BE2C (cell line): Measurements from ENCODE around the gene MT1E.

Source experiments
- DNase-seq: peaks from one replicate; pipeline ENCODE4 v3.0.0-alpha.2; 2020
- H3K27me3 ChIP-seq: fragments of 250-450 bp; sonication (Bioruptor Pico); 2 replicates; pipeline ENCODE4 v1.5.1; 2020; ENCODE audit warnings: mild to moderate bottlenecking
- H3K36me3 ChIP-seq: fragments of 250-450 bp; sonication (Bioruptor Pico); 2 replicates; pipeline ENCODE4 v1.5.1; 2020; ENCODE audit warnings: mild to moderate bottlenecking
- H3K4me1 ChIP-seq: fragments of 250-450 bp; sonication (Bioruptor Pico); 2 replicates; pipeline ENCODE4 v1.5.1; 2020
- H3K4me3 ChIP-seq: 2 replicates; pipeline ENCODE4 v1.5.1; 2011; ENCODE audit warnings: low read depth, low read length
- H3K9me3 ChIP-seq: fragments of 250-450 bp; sonication (Bioruptor Pico); 2 replicates; pipeline ENCODE4 v1.5.1; 2020
- TF ChIP-seq, protein P1 (sequence below): IDR thresholded peaks from 2 replicates; pipeline ENCODE4 v1.5.1; 2012; ENCODE audit warnings: mild to moderate bottlenecking, low read depth, low read length

The MT1E gene

GRCh38 chr16:56584276-56584675, 41.3 kb upstream of the MT1E start:
- TF ChIP-seq, protein P1, sequence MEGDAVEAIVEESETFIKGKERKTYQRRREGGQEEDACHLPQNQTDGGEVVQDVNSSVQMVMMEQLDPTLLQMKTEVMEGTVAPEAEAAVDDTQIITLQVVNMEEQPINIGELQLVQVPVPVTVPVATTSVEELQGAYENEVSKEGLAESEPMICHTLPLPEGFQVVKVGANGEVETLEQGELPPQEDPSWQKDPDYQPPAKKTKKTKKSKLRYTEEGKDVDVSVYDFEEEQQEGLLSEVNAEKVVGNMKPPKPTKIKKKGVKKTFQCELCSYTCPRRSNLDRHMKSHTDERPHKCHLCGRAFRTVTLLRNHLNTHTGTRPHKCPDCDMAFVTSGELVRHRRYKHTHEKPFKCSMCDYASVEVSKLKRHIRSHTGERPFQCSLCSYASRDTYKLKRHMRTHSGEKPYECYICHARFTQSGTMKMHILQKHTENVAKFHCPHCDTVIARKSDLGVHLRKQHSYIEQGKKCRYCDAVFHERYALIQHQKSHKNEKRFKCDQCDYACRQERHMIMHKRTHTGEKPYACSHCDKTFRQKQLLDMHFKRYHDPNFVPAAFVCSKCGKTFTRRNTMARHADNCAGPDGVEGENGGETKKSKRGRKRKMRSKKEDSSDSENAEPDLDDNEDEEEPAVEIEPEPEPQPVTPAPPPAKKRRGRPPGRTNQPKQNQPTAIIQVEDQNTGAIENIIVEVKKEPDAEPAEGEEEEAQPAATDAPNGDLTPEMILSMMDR = no peak
- H3K4me3 ChIP-seq = no peak overlapping the region
- no peaks in the 10 kb centered on the region; the same call in 1 of the 2 replicates for H3K9me3 ChIP-seq
- DNase-seq = no peak
- no peaks in the 10 kb centered on the region for H3K36me3 ChIP-seq
- peaks cover 60% of the 10 kb centered on the region for H3K27me3 ChIP-seq
- H3K4me1 ChIP-seq = no peaks in the 10 kb centered on the region

- Histone ChIP-seq H3K4me3 (no peak overlapping the region), H3K4me1 (no peaks in the 10 kb centered on the region), H3K9me3 (no peaks in the 10 kb centered on the region; the same call in 1 of the 2 replicates), H3K27me3 (peaks cover 64% of the 10 kb centered on the region), H3K36me3 (no peaks in the 10 kb centered on the region)
- no peak for DNase-seq
- TF ChIP-seq, protein P1 = no peak
These were observed 36.8 kb upstream of the MT1E start for GRCh38 chr16:56588781-56589140.

- H3K9me3 ChIP-seq = no peaks in the 10 kb centered on the region; the same call in 1 of the 2 replicates
- TF ChIP-seq, protein P1 = no peak
- peaks cover 57% of the 10 kb centered on the region for H3K27me3 ChIP-seq
- H3K36me3 ChIP-seq = no peaks in the 10 kb centered on the region
- peak; percentile 31 for DNase-seq
- no peaks in the 10 kb centered on the region for H3K4me1 ChIP-seq
- H3K4me3 ChIP-seq = no peak within 1 kb of the TSS
These were observed 36.2 kb upstream of the MT1E start, which contains the start of gene MT3 for GRCh38 chr16:56589141-56590039. Gene MT3 (plus strand): TSS chr16:56589528. CDS start chr16:56589591, 63 bp downstream.

DNA sequence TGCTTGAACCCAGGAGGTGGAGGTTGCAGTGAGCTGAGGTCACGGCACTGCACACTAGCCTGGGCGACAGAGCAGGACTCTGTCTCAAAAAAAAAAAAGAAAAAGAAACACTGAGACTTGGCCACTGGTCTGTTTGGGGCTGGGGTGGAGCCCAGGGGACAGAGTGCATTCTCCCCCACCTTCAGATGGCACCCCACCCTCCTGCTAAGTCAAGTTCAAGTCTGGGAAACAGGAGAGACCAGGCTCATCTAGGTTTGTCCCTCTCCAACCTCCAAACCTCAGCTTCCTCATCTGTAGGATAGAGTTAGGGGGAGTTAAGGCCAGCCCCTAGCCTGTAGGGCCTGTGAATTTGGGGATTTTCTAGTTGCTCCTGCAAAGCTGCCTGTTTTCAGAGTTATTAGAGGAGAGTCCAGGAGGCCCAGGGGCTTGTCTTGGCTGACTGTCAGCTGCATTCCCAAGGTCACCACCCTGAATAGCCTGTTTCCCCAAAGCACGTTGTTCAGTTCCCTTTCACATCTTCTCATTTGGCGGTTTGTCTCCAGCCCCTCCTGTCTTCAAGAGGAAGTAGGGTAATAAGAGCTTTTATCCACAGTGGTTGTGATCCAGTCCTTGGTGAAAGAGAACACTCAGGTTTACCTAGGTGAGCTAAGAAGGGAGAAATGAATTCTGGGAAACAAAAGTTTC, 34.1 kb upstream of the MT1E start:
- Histone ChIP-seq H3K4me3 (no peak overlapping the region), H3K27me3 (peaks cover 39% of the 10 kb centered on the region), H3K36me3 (no peaks in the 10 kb centered on the region), H3K4me1 (no peaks in the 10 kb centered on the region), H3K9me3 (no peaks in the 10 kb centered on the region)
- DNase-seq = no peak
- TF ChIP-seq, protein P1 = no peak

- Histone ChIP-seq H3K4me1 (no peaks in the 10 kb centered on the region), H3K27me3 (peaks cover 21% of the 10 kb centered on the region), H3K4me3 (no peak overlapping the region), H3K9me3 (no peaks in the 10 kb centered on the region), H3K36me3 (no peaks in the 10 kb centered on the region)
- TF ChIP-seq, protein P1 = no peak
- no peak for DNase-seq
These were observed 31.8 kb upstream of the MT1E start for GRCh38 chr16:56593573-56594291.
